ENCODE results near the gene YPEL2.

Gene YPEL2

GRCh38 chr17:59357219-59357697 lies 25.8 kb downstream of the YPEL2 start:
- H3K27ac Mint-ChIP-seq: peak overlapping the region; percentile 49
- H3K4me1 Mint-ChIP-seq: peaks cover 51% of the 10 kb centered on the region
- DNase-seq (ENCODE audit: low spot score in 2 of 2) (no peak), ATAC-seq (ENCODE audit: low read depth) (no peak)
- no peaks in the 10 kb centered on the region for H3K27me3 Mint-ChIP-seq
- H3K36me3 Mint-ChIP-seq: peaks cover 36% of the 10 kb centered on the region
- no peak overlapping the region for H3K4me3 Mint-ChIP-seq
- H3K9me3 Mint-ChIP-seq: peaks cover 2% of the 10 kb centered on the region

GRCh38 chr17:59357929-59358328 lies 26.5 kb downstream of the YPEL2 start:
- Mint-ChIP-seq H3K9me3 (peaks cover 2% of the 10 kb centered on the region), H3K27ac (peak overlapping the region; percentile 49), H3K4me1 (peaks cover 50% of the 10 kb centered on the region), H3K4me3 (no peak overlapping the region), H3K27me3 (no peaks in the 10 kb centered on the region), H3K36me3 (peaks cover 36% of the 10 kb centered on the region)
- no peak for ATAC-seq (ENCODE audit: low read depth)
- DNase-seq (ENCODE audit: low spot score in 2 of 2): no peak

GRCh38 chr17:59361386-59361785 lies 29.9 kb downstream of the YPEL2 start:
- Mint-ChIP-seq H3K4me1 (peaks cover 55% of the 10 kb centered on the region), H3K4me3 (peak overlapping the region; percentile 66), H3K9me3 (no peaks in the 10 kb centered on the region), H3K27ac (peak overlapping the region; percentile 89), H3K36me3 (peaks cover 18% of the 10 kb centered on the region), H3K27me3 (no peaks in the 10 kb centered on the region)
- ATAC-seq (ENCODE audit: low read depth): no peak
- no peak for DNase-seq (ENCODE audit: low spot score in 2 of 2)

- no peaks in the 10 kb centered on the region for H3K27me3 Mint-ChIP-seq
- DNase-seq (ENCODE audit: low spot score in 2 of 2) (peak in 1 of 2 donors; percentile 26), ATAC-seq (ENCODE audit: low read depth) (peak; percentile 86)
- H3K4me1 Mint-ChIP-seq: peaks cover 50% of the 10 kb centered on the region
- peaks cover 11% of the 10 kb centered on the region for H3K36me3 Mint-ChIP-seq
- H3K9me3 Mint-ChIP-seq: no peaks in the 10 kb centered on the region
- peak overlapping the region; percentile 66 for H3K4me3 Mint-ChIP-seq
- peak overlapping the region; percentile 89 for H3K27ac Mint-ChIP-seq
These were observed 30.7 kb downstream of the YPEL2 start for GRCh38 chr17:59361916-59362810.

GRCh38 chr17:59362811-59363205 lies 31.4 kb downstream of the YPEL2 start:
- H3K4me3 Mint-ChIP-seq: peak overlapping the region; percentile 66
- H3K9me3 Mint-ChIP-seq: no peaks in the 10 kb centered on the region
- H3K4me1 Mint-ChIP-seq: peaks cover 48% of the 10 kb centered on the region
- H3K36me3 Mint-ChIP-seq: peaks cover 11% of the 10 kb centered on the region
- ATAC-seq (ENCODE audit: low read depth) (no peak), DNase-seq (ENCODE audit: low spot score in 2 of 2) (no peak)
- H3K27ac Mint-ChIP-seq: peak overlapping the region; percentile 89
- no peaks in the 10 kb centered on the region for H3K27me3 Mint-ChIP-seq

GRCh38 chr17:59365383-59365981 lies 34.0 kb downstream of the YPEL2 start:
- ATAC-seq (ENCODE audit: low read depth): peak; percentile 9
- no peak overlapping the region for H3K4me3 Mint-ChIP-seq
- no peaks in the 10 kb centered on the region for H3K9me3 Mint-ChIP-seq
- H3K27me3 Mint-ChIP-seq: no peaks in the 10 kb centered on the region
- peaks cover 12% of the 10 kb centered on the region for H3K36me3 Mint-ChIP-seq
- H3K27ac Mint-ChIP-seq: no peak overlapping the region
- peaks cover 47% of the 10 kb centered on the region for H3K4me1 Mint-ChIP-seq
- no peak for DNase-seq (ENCODE audit: low spot score in 2 of 2)

- ATAC-seq (ENCODE audit: low read depth) (no peak), DNase-seq (ENCODE audit: low spot score in 2 of 2) (no peak)
- Mint-ChIP-seq H3K36me3 (peaks cover 12% of the 10 kb centered on the region), H3K27ac (no peak overlapping the region), H3K4me1 (peaks cover 49% of the 10 kb centered on the region), H3K4me3 (no peak overlapping the region), H3K27me3 (no peaks in the 10 kb centered on the region), H3K9me3 (no peaks in the 10 kb centered on the region)
These were observed 34.7 kb downstream of the YPEL2 start for GRCh38 chr17:59366040-59366757.

- DNase-seq (ENCODE audit: low spot score in 2 of 2): no peak
- peaks cover 12% of the 10 kb centered on the region for H3K36me3 Mint-ChIP-seq
- no peak overlapping the region for H3K4me3 Mint-ChIP-seq
- peaks cover 49% of the 10 kb centered on the region for H3K4me1 Mint-ChIP-seq
- no peaks in the 10 kb centered on the region for H3K27me3 Mint-ChIP-seq
- no peaks in the 10 kb centered on the region for H3K9me3 Mint-ChIP-seq
- H3K27ac Mint-ChIP-seq: peak overlapping the region; percentile 76
- ATAC-seq (ENCODE audit: low read depth): no peak
These were observed 35.6 kb downstream of the YPEL2 start for GRCh38 chr17:59366773-59367656.

GRCh38 chr17:59367657-59368045 lies 36.2 kb downstream of the YPEL2 start:
- no peak overlapping the region for H3K4me3 Mint-ChIP-seq
- H3K9me3 Mint-ChIP-seq: no peaks in the 10 kb centered on the region
- DNase-seq (ENCODE audit: low spot score in 2 of 2) (no peak), ATAC-seq (ENCODE audit: low read depth) (no peak)
- no peaks in the 10 kb centered on the region for H3K27me3 Mint-ChIP-seq
- H3K4me1 Mint-ChIP-seq: peaks cover 48% of the 10 kb centered on the region
- peak overlapping the region; percentile 76 for H3K27ac Mint-ChIP-seq
- peaks cover 12% of the 10 kb centered on the region for H3K36me3 Mint-ChIP-seq

GRCh38 chr17:59368218-59368857 lies 36.9 kb downstream of the YPEL2 start:
- DNase-seq (ENCODE audit: low spot score in 2 of 2) (no peak), ATAC-seq (ENCODE audit: low read depth) (no peak)
- H3K4me1 Mint-ChIP-seq: peaks cover 50% of the 10 kb centered on the region
- H3K9me3 Mint-ChIP-seq: no peaks in the 10 kb centered on the region
- H3K36me3 Mint-ChIP-seq: peaks cover 12% of the 10 kb centered on the region
- H3K4me3 Mint-ChIP-seq: no peak overlapping the region
- no peaks in the 10 kb centered on the region for H3K27me3 Mint-ChIP-seq
- no peak overlapping the region for H3K27ac Mint-ChIP-seq

- H3K36me3 Mint-ChIP-seq: peaks cover 6% of the 10 kb centered on the region
- peaks cover 54% of the 10 kb centered on the region for H3K4me1 Mint-ChIP-seq
- H3K27ac Mint-ChIP-seq: no peak overlapping the region
- DNase-seq (ENCODE audit: low spot score in 2 of 2): no peak
- no peaks in the 10 kb centered on the region for H3K9me3 Mint-ChIP-seq
- no peak for ATAC-seq (ENCODE audit: low read depth)
- no peaks in the 10 kb centered on the region for H3K27me3 Mint-ChIP-seq
- H3K4me3 Mint-ChIP-seq: no peak overlapping the region
These were observed 37.8 kb downstream of the YPEL2 start for GRCh38 chr17:59369031-59369975.

- ATAC-seq (ENCODE audit: low read depth) (no peak), DNase-seq (ENCODE audit: low spot score in 2 of 2) (no peak)
- H3K4me3 Mint-ChIP-seq: peak overlapping the region; percentile 35
- H3K4me1 Mint-ChIP-seq: peaks cover 61% of the 10 kb centered on the region
- no peaks in the 10 kb centered on the region for H3K27me3 Mint-ChIP-seq
- H3K9me3 Mint-ChIP-seq: no peaks in the 10 kb centered on the region
- H3K36me3 Mint-ChIP-seq: peaks cover 5% of the 10 kb centered on the region
- H3K27ac Mint-ChIP-seq: peak overlapping the region; percentile 77
These were observed 39.3 kb downstream of the YPEL2 start for GRCh38 chr17:59370593-59371299.

Measured in memory B cell (primary cell).